ENCODE measurements around the gene PLEKHA4. TPM values are rescaled to one million over a fixed set of nuclear protein-coding genes. Genes with fewer than 3 reads are reported as not detected.

PLEKHA4 gene
- total and polyA plus RNA-seq, 10 of the 15 experiments (the other 5 are each of a cell fraction or from before 2014, with no cell fraction given) = 0.13 to 10.0 (median 6.4) TPM; not detected in 1

- Histone ChIP-seq H3K9ac (ENCODE audit: control insufficient read depth, insufficient read depth, low read length) (no peak overlapping the region), H2AFZ (ENCODE audit: control insufficient read depth, low read depth, low read length) (no peak overlapping the region), H3K36me3 (ENCODE audit: control insufficient read depth in 2 of 2, insufficient read depth in 2 of 2, low read length in 1 of 2) (peaks cover 0 to 1% of the 10 kb centered on the region in 2 experiments; a peak in 1 of 4 replicates), H3K79me2 (ENCODE audit: control insufficient read depth, insufficient read depth, low read length) (peaks cover 29% of the 10 kb centered on the region), H3K4me1 (ENCODE audit: control insufficient read depth, insufficient read depth, low read length) (peaks cover 36% of the 10 kb centered on the region), H3K27ac (ENCODE audit: control insufficient read depth, insufficient read depth) (no peak overlapping the region), H3K4me2 (ENCODE audit: control insufficient read depth, insufficient read depth) (no peak overlapping the region), H4K20me1 (ENCODE audit: control insufficient read depth, insufficient read depth) (no peaks in the 10 kb centered on the region), H3K4me3 (no peak overlapping the region), H3K9me3 (replicated peaks; ENCODE audit: control insufficient read depth, insufficient read depth, low read length) (no peaks in the 10 kb centered on the region), H3K27me3 (replicated peaks in 1 of 2; ENCODE audit: control insufficient read depth in 2 of 2, insufficient read depth in 2 of 2, low read length in 1 of 2) (no peaks in the 10 kb centered on the region)
- WGBS (ENCODE audit: insufficient coverage, insufficient replicate concordance, low lambda C conversion rate, missing lambda C conversion rate) = 80% methylated on average over 8 of the region's 9 CpGs
- CTCF ChIA-PET = interaction anchor here (1.2 kb wide), 1 partner anchor 27 kb away, joined by 3 read pairs; no protein-coding TSS in a partner anchor
- SMC1A ChIA-PET (ENCODE audit: uncharacterized antibody, unreplicated experiment) = no interaction called here
- DNase-seq (ENCODE audit: low read depth, low spot score) (no peak), FAIRE-seq (no peak), ATAC-seq (no peak)
- BruUV-seq (replicated peaks) = no TSS peak
- in situ Hi-C loops (cut with MboI) = no loop called here
- RAD21 ChIA-PET (ENCODE audit: unreplicated experiment) = no interaction called here
- TF ChIP-seq YY1 (IDR thresholded peaks at IDR 0.05; ENCODE audit: low read depth, low read length) = no peak
- TF ChIP-seq NBN (IDR thresholded peaks at IDR 0.05) = no peak
- no peak for TF ChIP-seq PKNOX1 (IDR thresholded peaks at IDR 0.05)
- no peak for TF ChIP-seq ZBTB11 (CRISPR knock-in tag; IDR thresholded peaks at IDR 0.05)
- TF ChIP-seq HDAC2 (IDR thresholded peaks at IDR 0.05) = no peak
- TF ChIP-seq RBBP5 (conservative IDR thresholded peaks at IDR 0.05) = no peak
- no peak for TF ChIP-seq BCL3 (IDR thresholded peaks at IDR 0.05; ENCODE audit: borderline replicate concordance, insufficient read depth, low read depth, low read length, poor library complexity, severe bottlenecking)
- no peak for TF ChIP-seq MTA2 (IDR thresholded peaks at IDR 0.05; ENCODE audit: low read depth)
- intact Hi-C loops (cut with micrococcal nuclease; ENCODE audit: unreplicated experiment) = no loop called here
- POLR2A ChIA-PET = interaction anchor here (0.6 to 0.7 kb wide), 3 partner anchors 68 to 101 kb away, joined by 3 to 5 read pairs (median 5); no protein-coding TSS in a partner anchor
These were observed 1.6 kb upstream of the PLEKHA4 start for GRCh38 chr19:48870048-48870447.
